ENCODE measurements around the gene GPN2.

GPN2 gene

GRCh38 chr1:26833432-26834405 is 56.4 kb downstream of the GPN2 start:
- peak; percentile 48 to 72 (median 60) for DNase-seq (ENCODE audit: low read depth in 4 of 4, low spot score in 1 of 4)

- no peak for DNase-seq (ENCODE audit: low read depth in 4 of 4, low spot score in 1 of 4)
Observed at GRCh38 chr1:26832249-26832960, 57.7 kb downstream of the GPN2 start.

GRCh38 chr1:26831546-26832248 is 58.4 kb downstream of the GPN2 start:
- no peak for DNase-seq (ENCODE audit: low read depth in 4 of 4, low spot score in 1 of 4)

DNA sequence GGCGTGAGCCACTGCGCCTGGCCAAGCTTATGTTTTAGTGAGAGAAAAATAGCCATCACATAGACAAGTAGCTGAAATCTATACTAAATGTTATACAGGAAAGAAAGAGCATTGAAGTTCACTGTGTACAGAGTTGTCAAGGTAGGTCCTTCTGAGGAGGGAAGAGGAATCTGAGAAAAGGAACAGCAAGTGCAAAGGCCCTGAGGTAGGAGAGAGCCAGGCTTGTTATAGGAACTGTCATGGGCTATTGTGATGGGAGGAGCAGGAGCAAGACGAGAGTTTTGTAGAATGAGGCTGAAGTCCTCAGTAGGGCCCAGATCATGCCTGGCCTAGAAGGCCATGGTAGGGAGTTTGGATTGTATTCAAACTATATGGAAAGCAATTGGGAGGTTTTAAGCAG is 59.0 kb downstream of the GPN2 start:
- no peak for DNase-seq (ENCODE audit: low read depth in 4 of 4, low spot score in 1 of 4)

GRCh38 chr1:26829184-26829911 is 60.7 kb downstream of the GPN2 start:
- no peak for DNase-seq (ENCODE audit: low read depth in 4 of 4, low spot score in 1 of 4)

GRCh38 chr1:26828411-26828991 is 61.6 kb downstream of the GPN2 start:
- no peak for DNase-seq (ENCODE audit: low read depth in 4 of 4, low spot score in 1 of 4)

GRCh38 chr1:26827663-26828062 is 62.4 kb downstream of the GPN2 start:
- no peak for DNase-seq (ENCODE audit: low read depth in 4 of 4, low spot score in 1 of 4)

GRCh38 chr1:26827106-26827604 is 62.9 kb downstream of the GPN2 start:
- DNase-seq (ENCODE audit: low read depth in 4 of 4, low spot score in 1 of 4), result no peak

- peak in 3 of 4 experiments; percentile 49 to 57 (median 57) for DNase-seq (ENCODE audit: low read depth in 4 of 4, low spot score in 1 of 4)
Observed at GRCh38 chr1:26826261-26827105, 63.6 kb downstream of the GPN2 start, which contains the start of gene ZDHHC18. TSS of gene ZDHHC18 (plus strand) at chr1:26826688. CDS start at chr1:26826805, 117 bp downstream.
